H9 (cell line): ENCODE data around the gene GSX2. TPM values are rescaled to one million over a fixed set of nuclear protein-coding genes. Genes with fewer than 3 reads are reported as not detected.
"Not testable (repeated sequence)": the region's sequence is repeated elsewhere in the genome, so short reads cannot be mapped to it uniquely, and the experiment has no call there.

ENCODE experiments used
- DNase-seq: peaks from one replicate; pipeline ENCODE4 v3.0.0-alpha.2; 2017
- H2AFZ ChIP-seq: one replicate; pipeline ENCODE4 v1.6.1; 2013; ENCODE audit warnings: mild to moderate bottlenecking, low read length, control low read depth, moderate library complexity
- H2AK5ac ChIP-seq: 2 replicates; pipeline ENCODE4 v1.6.1; 2013; ENCODE audit warnings: low read length, control low read depth, mixed read lengths; ENCODE audit not compliant: insufficient read length
- H2BK120ac ChIP-seq: one replicate; pipeline ENCODE4 v1.6.1; 2013; ENCODE audit warnings: low read depth, mild to moderate bottlenecking, low read length, control low read depth, inconsistent platforms; ENCODE audit not compliant: poor library complexity, severe bottlenecking
- H2BK12ac ChIP-seq: 2 replicates; pipeline ENCODE4 v1.6.1; 2013; ENCODE audit warnings: low read length, control low read depth, mixed read lengths, low read depth; ENCODE audit not compliant: insufficient read length
- H2BK15ac ChIP-seq: 2 replicates; pipeline ENCODE4 v1.6.1; 2013; ENCODE audit warnings: low read depth, low read length, control low read depth
- H2BK20ac ChIP-seq: one replicate; pipeline ENCODE4 v1.6.1; 2013; ENCODE audit warnings: low read depth, mild to moderate bottlenecking, low read length, control low read depth, inconsistent platforms; ENCODE audit not compliant: poor library complexity, severe bottlenecking
- H2BK5ac ChIP-seq: 2 replicates; pipeline ENCODE4 v1.6.1; 2013; ENCODE audit warnings: low read length, control low read depth, mixed read lengths; ENCODE audit not compliant: insufficient read length
- H3K14ac ChIP-seq: 2 replicates; pipeline ENCODE4 v1.6.1; 2013; ENCODE audit warnings: low read length, control low read depth; ENCODE audit not compliant: insufficient read depth
- H3K18ac ChIP-seq: 2 replicates; pipeline ENCODE4 v1.6.1; 2013; ENCODE audit warnings: low read depth, mild to moderate bottlenecking, mixed read lengths, low read length, control low read depth; ENCODE audit not compliant: insufficient read length
- H3K23ac ChIP-seq: 2 replicates; pipeline ENCODE4 v1.6.1; 2013; ENCODE audit warnings: low read length, control low read depth, mixed read lengths, low read depth; ENCODE audit not compliant: insufficient read length
- H3K23me2 ChIP-seq: 2 replicates; pipeline ENCODE4 v1.6.1; 2013; ENCODE audit warnings: low read depth, mild to moderate bottlenecking, mixed read lengths, low read length, control low read depth; ENCODE audit not compliant: insufficient read length, poor library complexity, severe bottlenecking
- H3K27ac ChIP-seq: 2 replicates; pipeline ENCODE4 v1.5.1; 2013; ENCODE audit warnings: low read length, control low read depth, mixed read lengths, low read depth; ENCODE audit not compliant: insufficient read length
- H3K27me3 ChIP-seq: 2 replicates; pipeline ENCODE4 v1.6.1; 2013; ENCODE audit warnings: low read length, control low read depth, inconsistent platforms; ENCODE audit not compliant: insufficient read depth
- H3K4ac ChIP-seq: 2 replicates; pipeline ENCODE4 v1.6.1; 2013; ENCODE audit warnings: low read depth, mild to moderate bottlenecking, control low read depth, inconsistent platforms, low read length, moderate library complexity
- H3K4me1 ChIP-seq: 2 replicates; pipeline ENCODE4 v1.6.1; 2013; ENCODE audit warnings: low read length, control low read depth, inconsistent platforms; ENCODE audit not compliant: insufficient read depth
- H3K4me2 ChIP-seq: 2 replicates; pipeline ENCODE4 v1.6.1; 2013; ENCODE audit warnings: low read length, control low read depth, mixed read lengths; ENCODE audit not compliant: insufficient read length, insufficient read depth
- H3K56ac ChIP-seq: 2 replicates; pipeline ENCODE4 v1.6.1; 2013; ENCODE audit warnings: low read depth, mild to moderate bottlenecking, mixed read lengths, low read length, control low read depth; ENCODE audit not compliant: insufficient read length
- H3K79me1 ChIP-seq: 2 replicates; pipeline ENCODE4 v1.6.1; 2013; ENCODE audit warnings: low read depth, mild to moderate bottlenecking, moderate library complexity, low read length, control low read depth, inconsistent platforms; ENCODE audit not compliant: insufficient read depth, poor library complexity, severe bottlenecking
- H3K79me2 ChIP-seq: 2 replicates; pipeline ENCODE4 v1.6.1; 2013; ENCODE audit warnings: low read length, control low read depth, inconsistent platforms; ENCODE audit not compliant: insufficient read depth
- H3K9ac ChIP-seq: 2 replicates; pipeline ENCODE4 v1.6.1; 2013; ENCODE audit warnings: low read length, control low read depth, mixed read lengths; ENCODE audit not compliant: insufficient read length; ENCODE audit errors: extremely low read depth
- H3K9me3 ChIP-seq: one replicate; pipeline ENCODE4 v1.6.1; 2013; ENCODE audit warnings: low read depth, low read length, inconsistent platforms; ENCODE audit not compliant: control insufficient read depth
- H3T11ph ChIP-seq: one replicate; pipeline ENCODE4 v1.6.1; 2013; ENCODE audit warnings: mild to moderate bottlenecking, low read length, control low read depth, inconsistent platforms
- H4K20me1 ChIP-seq: one replicate; pipeline ENCODE4 v1.6.1; 2013; ENCODE audit not compliant: control insufficient read depth, insufficient read length, insufficient read depth
- H4K5ac ChIP-seq: 2 replicates; pipeline ENCODE4 v1.6.1; 2013; ENCODE audit warnings: low read depth, mild to moderate bottlenecking, mixed read lengths, low read length, control low read depth; ENCODE audit not compliant: insufficient read length
- H4K8ac ChIP-seq: replicated peaks from 2 replicates; pipeline ENCODE4 v1.6.1; 2013; ENCODE audit warnings: low read length, control low read depth, mixed read lengths, low read depth; ENCODE audit not compliant: insufficient read length
- H4K91ac ChIP-seq: 2 replicates; pipeline ENCODE4 v1.6.1; 2013; ENCODE audit warnings: low read depth, mild to moderate bottlenecking, moderate library complexity, mixed read lengths, low read length, control low read depth; ENCODE audit not compliant: insufficient read length
- H3K27ac Mint-ChIP-seq, 3 experiments: 2 replicates in 2 of 3; 3 replicates in 1 of 3; pipeline ENCODE4 v1.8.0; 2020 to 2021; ENCODE audit warnings: mixed read lengths in 3 of 3, mild to moderate bottlenecking in 1 of 3, moderate library complexity in 1 of 3
- H3K27me3 Mint-ChIP-seq: 2 replicates; pipeline ENCODE4 v1.8.0; 2021; ENCODE audit warnings: low read depth, mild to moderate bottlenecking, moderate library complexity, mixed read lengths
- H3K36me3 Mint-ChIP-seq, 3 experiments: 2 replicates in 2 of 3; 3 replicates in 1 of 3; pipeline ENCODE4 v1.8.0; 2020 to 2021; ENCODE audit warnings: low read depth in 3 of 3, mixed read lengths in 3 of 3; ENCODE audit not compliant: insufficient read depth in 1 of 3
- H3K4me1 Mint-ChIP-seq, 2 experiments: 2 replicates each; pipeline ENCODE4 v1.8.0; 2020; ENCODE audit warnings: mixed read lengths in 2 of 2
- H3K4me3 Mint-ChIP-seq, 2 experiments: 2 replicates in 1 of 2; 3 replicates in 1 of 2; pipeline ENCODE4 v1.8.0; 2020 to 2021; ENCODE audit warnings: mild to moderate bottlenecking in 2 of 2, mixed read lengths in 2 of 2, moderate library complexity in 1 of 2
- H3K9me3 Mint-ChIP-seq, 2 experiments: 2 replicates in 1 of 2; 3 replicates in 1 of 2; pipeline ENCODE4 v1.8.0; 2020; ENCODE audit warnings: mild to moderate bottlenecking in 2 of 2, mixed read lengths in 2 of 2, moderate library complexity in 1 of 2
- WGBS: extraction: QIAGEN DNeasy Blood & Tissue Kit; methylation state at CpG from one replicate; pipeline ENCODE4 v1.1.7; 2013; ENCODE audit warnings: missing lambda C conversion rate, low lambda C conversion rate, mixed read lengths; ENCODE audit not compliant: insufficient read length; ENCODE audit errors: extremely low coverage; 5-methylcytosine and 5-hydroxymethylcytosine counted together
- total RNA-seq: library from RNA; stranded (reverse); gene quantifications from 2 replicates; pipeline ENCODE4 v1.2.1, GENCODE V29; 2021
- TF ChIP-seq, protein P1 (sequence below): fragments of 200-600 bp; sonication (generic); conservative IDR thresholded peaks from 3 replicates; pipeline ENCODE4 v1.8.0; 2021; ENCODE audit warnings: antibody characterized with exemption, mild to moderate bottlenecking

Gene GSX2
- total RNA-seq, 1 experiment from 2014 or later = not detected

DNA sequence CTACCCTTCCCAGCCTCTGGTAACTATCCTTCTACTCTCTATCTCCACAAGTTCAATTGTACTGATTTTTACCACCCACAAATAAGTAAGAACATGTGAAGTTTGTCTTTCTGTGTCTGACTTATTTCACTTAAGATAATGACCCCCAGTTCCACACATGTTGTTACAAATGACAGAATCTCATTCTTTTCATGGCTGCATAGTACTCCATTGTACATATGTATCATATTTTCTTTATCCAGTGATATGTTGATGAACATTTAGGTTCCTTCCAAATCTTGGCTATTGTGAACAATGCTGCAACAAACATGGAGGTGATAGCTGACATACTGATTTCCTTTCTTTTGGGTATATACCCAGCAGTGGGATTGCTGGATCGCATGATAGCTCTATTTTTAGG is 27.7 kb downstream of the GSX2 start:
- Mint-ChIP-seq H3K36me3 (peaks cover 0 to 17% (median 5%) of the 10 kb centered on the region in 3 experiments; a peak in 6 of 7 replicates), H3K9me3 (peaks cover 18 to 27% of the 10 kb centered on the region in 2 experiments), H3K4me3 (no peak overlapping the region), H3K27me3 (no peaks in the 10 kb centered on the region; the same call in 1 of the 2 replicates), H3K4me1 (peaks cover 0 to 5% of the 10 kb centered on the region in 2 experiments; a peak in 2 of 4 replicates), H3K27ac (no peak overlapping the region)
- Histone ChIP-seq H3K27me3 (no peaks in the 10 kb centered on the region), H3K56ac (no peak overlapping the region), H3K23ac (no peak overlapping the region), H2BK20ac (no peak overlapping the region), H2BK12ac (no peak overlapping the region), H3K79me2 (no peaks in the 10 kb centered on the region), H3K4ac (no peak overlapping the region), H4K5ac (no peak overlapping the region), H4K20me1 (no peaks in the 10 kb centered on the region), H3K9me3 (no peaks in the 10 kb centered on the region), H3K18ac (no peak overlapping the region), H3K23me2 (no peaks in the 10 kb centered on the region), H2BK5ac (no peak overlapping the region), H3K9ac (no peak overlapping the region), H3T11ph (no peak overlapping the region), H2AFZ (no peak overlapping the region), H2BK120ac (no peak overlapping the region), H4K91ac (no peak overlapping the region), H3K27ac (no peak overlapping the region), H3K4me1 (no peaks in the 10 kb centered on the region), H3K79me1 (no peaks in the 10 kb centered on the region), H2AK5ac (no peak overlapping the region), H3K14ac (no peak overlapping the region), H4K8ac (no peak overlapping the region), H2BK15ac (no peak overlapping the region), H3K4me2 (no peak overlapping the region)
- no peak for DNase-seq
- no CpG with 5 or more reads among the region's 1 CpG for whole genome bisulfite sequencing
- TF ChIP-seq, protein P1, sequence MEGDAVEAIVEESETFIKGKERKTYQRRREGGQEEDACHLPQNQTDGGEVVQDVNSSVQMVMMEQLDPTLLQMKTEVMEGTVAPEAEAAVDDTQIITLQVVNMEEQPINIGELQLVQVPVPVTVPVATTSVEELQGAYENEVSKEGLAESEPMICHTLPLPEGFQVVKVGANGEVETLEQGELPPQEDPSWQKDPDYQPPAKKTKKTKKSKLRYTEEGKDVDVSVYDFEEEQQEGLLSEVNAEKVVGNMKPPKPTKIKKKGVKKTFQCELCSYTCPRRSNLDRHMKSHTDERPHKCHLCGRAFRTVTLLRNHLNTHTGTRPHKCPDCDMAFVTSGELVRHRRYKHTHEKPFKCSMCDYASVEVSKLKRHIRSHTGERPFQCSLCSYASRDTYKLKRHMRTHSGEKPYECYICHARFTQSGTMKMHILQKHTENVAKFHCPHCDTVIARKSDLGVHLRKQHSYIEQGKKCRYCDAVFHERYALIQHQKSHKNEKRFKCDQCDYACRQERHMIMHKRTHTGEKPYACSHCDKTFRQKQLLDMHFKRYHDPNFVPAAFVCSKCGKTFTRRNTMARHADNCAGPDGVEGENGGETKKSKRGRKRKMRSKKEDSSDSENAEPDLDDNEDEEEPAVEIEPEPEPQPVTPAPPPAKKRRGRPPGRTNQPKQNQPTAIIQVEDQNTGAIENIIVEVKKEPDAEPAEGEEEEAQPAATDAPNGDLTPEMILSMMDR = no peak

DNA sequence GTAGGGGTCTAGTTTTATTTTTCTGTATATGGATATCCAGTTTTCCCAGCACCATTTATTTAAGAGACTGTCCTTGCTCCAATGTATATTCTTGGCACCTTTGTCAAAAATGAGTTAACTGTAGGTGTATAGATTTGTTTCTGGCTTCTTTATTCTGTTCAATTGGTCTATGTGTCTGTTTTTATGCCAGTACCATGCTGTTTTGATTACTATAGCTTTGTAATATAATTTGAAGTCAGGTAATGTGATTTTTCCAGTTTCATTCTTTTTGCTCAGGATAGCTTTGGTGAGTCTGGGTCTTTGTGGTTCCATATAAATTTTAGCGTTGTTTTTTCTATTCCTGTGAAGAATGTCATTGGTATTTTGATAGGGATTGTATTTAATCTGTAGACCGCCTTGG is 28.7 kb downstream of the GSX2 start:
- not testable (repeated sequence) for H3K4me2 ChIP-seq, H3K27ac Mint-ChIP-seq, H3K23ac ChIP-seq, H2BK20ac ChIP-seq, H3K9me3 ChIP-seq, H3K27ac ChIP-seq, H3K4me1 ChIP-seq, H3K23me2 ChIP-seq, H2AK5ac ChIP-seq, H3K27me3 ChIP-seq, DNase-seq, H2BK12ac ChIP-seq, H2BK120ac ChIP-seq, H3K18ac ChIP-seq, H3T11ph ChIP-seq, H3K79me1 ChIP-seq, H3K4ac ChIP-seq, H3K9ac ChIP-seq, H3K79me2 ChIP-seq, H2AFZ ChIP-seq, H4K20me1 ChIP-seq, H4K91ac ChIP-seq, H3K27me3 Mint-ChIP-seq, H3K4me1 Mint-ChIP-seq, H3K14ac ChIP-seq, H3K4me3 Mint-ChIP-seq, H2BK5ac ChIP-seq, H4K5ac ChIP-seq, H3K56ac ChIP-seq, H4K8ac ChIP-seq, H2BK15ac ChIP-seq
- H3K9me3 Mint-ChIP-seq = peaks cover 18 to 27% of the 10 kb centered on the region in 2 experiments
- H3K36me3 Mint-ChIP-seq = peaks cover 0 to 17% (median 5%) of the 10 kb centered on the region in 3 experiments; a peak in 6 of 7 replicates
- no CpG with 5 or more reads among the region's 2 CpGs for WGBS
